Frontal cortex (tissue), 4 donors: ENCODE data around the gene NRSN2. TPM values are rescaled to one million over a fixed set of nuclear protein-coding genes. Genes with fewer than 3 reads are reported as not detected.
"Not testable (repeated sequence)": the region's sequence is repeated elsewhere in the genome, so short reads cannot be mapped to it uniquely, and the experiment has no call there.

ENCODE experiments used
- DNase-seq, 2 donors: peaks; one replicate each; pipeline ENCODE4 v3.0.0; 2012; ENCODE audit warnings: low spot score in 2 of 2
- FAIRE-seq: peaks from 2 replicates; lab custom pipeline; 2012; peaks lifted over from hg19 to GRCh38; lab: Jason Lieb, UNC
- total RNA-seq: library from RNA; depleted of rRNA; stranded (reverse); fragments of >200 nt; gene quantifications from one replicate; pipeline ENCODE4 v1.2.3, GENCODE V29; 2014
- donor health status: control.
- donor health status: control.
- donor health status: control.

The NRSN2 gene
- total RNA-seq, 1 donor from 2014 or later = 26.1 TPM

DNA sequence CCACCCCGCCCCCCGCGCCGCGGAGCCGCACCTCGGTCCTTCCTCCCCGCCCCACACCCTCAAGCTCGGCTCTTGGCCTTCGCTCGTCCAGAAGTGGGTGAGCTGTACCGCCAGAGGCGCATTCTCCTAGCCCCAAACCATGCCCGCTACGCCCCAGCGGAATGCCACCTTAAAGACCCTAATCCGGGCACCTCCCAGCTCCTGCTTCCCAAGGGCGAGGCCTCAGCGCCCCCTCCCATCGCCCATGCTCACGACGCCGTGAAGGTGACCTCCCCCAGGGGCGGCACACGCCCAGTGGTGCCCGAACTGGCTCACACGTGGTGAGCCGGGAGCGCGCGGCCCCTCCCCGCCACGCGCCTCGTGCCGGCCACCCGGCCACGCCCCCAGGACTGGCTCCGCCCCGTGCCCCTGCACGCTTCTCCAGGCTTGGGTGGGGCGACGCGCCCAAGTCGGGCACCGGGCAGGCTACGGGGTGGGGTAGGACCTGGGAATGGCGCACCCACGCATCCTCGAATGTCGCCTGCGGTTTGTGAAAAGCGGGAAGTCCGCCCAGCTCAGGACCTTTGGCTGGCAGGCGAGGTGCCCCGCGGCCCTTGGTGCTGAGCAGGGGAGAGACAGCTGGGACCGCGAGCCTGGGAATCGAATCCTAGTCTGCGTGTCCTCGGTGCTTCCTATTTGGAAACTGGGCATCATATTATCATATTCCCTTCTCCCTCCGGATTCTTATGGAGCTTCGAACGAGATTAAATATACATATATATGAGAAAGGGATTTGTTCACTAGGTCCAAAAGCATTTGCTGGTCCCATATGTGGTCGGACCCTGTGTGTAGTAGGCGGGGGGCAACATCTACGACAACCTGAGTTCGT, 22.5 kb upstream of the NRSN2 start:
- no peak for FAIRE-seq
- peak; percentile 85 to 89 for DNase-seq

- FAIRE-seq = no peak
- DNase-seq = peak; percentile 97 to 99
Observed at GRCh38 chr20:325045-325888, 21.6 kb upstream of the NRSN2 start, which contains the start of gene SOX12. Gene SOX12 (plus strand): TSS chr20:325552. CDS start chr20:325925, 373 bp downstream.

GRCh38 chr20:325889-326644, 20.8 kb upstream of the NRSN2 start:
- no peak for FAIRE-seq

GRCh38 chr20:326645-327185, 20.2 kb upstream of the NRSN2 start:
- no peak for FAIRE-seq

More at GRCh38 chr20:325889-326644, 20.8 kb upstream of the NRSN2 start:
- DNase-seq = peak; percentile 49 to 75

DNA sequence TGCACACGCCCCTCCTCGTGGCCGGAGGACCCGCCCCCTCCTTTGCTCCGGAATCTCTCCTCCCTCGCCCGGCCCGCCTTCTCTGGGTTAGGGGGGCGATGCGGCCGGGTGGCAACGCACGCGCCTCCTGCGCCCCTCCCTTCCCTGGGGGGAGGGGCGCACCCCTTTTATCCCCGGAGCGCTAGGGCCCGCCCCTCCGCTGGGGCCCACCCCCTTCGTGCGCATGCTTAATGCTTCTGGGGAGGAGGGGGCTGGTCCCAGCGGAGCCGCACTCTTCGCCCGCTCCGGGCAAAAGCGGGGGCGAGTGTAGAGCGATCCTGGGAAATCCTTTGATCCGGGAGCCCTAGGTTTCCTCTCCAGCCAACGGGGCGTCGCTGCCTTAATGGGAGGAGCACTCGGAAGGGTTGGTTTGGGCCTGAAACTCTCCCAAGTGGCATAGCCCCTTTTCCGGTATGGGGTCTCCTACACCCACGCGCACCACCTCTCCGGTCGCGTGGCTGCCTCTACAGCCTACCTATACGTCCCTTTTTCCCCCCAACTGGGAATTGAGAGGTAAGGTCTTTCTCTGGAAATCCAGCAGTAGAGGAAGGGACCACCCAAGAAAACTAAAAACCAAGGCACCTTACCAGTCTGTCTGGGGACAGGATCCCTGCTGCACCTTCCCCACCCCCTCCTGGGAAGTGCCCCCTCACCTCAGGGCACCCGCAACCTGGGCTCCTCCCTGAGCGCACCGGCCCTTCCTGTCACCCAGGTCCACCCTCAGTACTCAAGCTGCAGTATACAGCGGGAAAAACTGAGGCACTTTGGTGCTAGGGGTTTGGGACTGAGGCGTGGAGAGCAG, 19.5 kb upstream of the NRSN2 start:
- FAIRE-seq = no peak
- peak; percentile 89 for DNase-seq

More at GRCh38 chr20:326645-327185, 20.2 kb upstream of the NRSN2 start:
- DNase-seq = no peak

DNA sequence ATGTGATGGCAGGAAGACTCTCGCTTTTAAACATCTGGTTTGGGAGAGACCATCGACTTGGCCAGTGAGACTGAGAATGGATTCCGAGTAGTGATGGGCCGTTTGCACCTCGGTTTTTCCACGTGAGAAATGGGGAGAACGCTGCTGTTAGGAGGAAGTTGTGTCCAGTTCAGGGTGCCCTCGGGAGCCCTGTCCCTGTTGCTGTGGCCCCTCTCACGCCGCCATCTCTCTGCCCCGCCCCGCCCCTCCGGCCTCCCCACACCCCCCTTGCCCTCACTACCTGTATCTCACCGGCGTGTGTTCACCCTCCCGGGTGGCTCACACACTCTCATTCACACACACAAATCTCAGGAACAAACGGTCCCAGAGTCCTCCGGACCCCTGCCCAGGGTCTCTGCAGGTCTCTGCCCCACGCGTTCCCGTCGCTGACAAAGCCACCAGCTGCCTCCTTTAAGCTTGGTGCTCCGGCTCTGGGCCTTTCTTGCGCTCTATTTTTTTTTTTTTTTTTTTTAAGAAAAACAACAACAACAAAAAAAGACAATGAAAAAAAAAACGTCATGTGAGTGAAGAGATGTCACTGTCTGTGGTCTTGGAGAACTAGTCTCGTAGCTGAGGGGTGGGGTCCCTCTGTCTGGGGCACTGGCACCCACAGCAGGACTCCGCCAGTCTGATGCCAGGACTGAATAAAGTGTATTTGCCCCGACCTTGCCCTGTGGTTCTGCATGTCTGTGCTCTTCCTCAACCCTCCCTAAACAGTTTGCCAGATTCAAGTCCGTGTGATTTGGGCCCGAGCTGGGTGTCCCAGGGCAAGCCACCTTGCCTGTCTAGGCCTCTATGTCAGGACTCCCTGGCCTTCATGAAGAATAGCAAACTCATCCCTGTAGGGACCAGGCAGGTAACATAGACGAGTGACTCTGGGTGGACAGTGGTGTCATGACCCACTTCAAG, 18.6 kb upstream of the NRSN2 start:
- DNase-seq = no peak
- FAIRE-seq = no peak

DNA sequence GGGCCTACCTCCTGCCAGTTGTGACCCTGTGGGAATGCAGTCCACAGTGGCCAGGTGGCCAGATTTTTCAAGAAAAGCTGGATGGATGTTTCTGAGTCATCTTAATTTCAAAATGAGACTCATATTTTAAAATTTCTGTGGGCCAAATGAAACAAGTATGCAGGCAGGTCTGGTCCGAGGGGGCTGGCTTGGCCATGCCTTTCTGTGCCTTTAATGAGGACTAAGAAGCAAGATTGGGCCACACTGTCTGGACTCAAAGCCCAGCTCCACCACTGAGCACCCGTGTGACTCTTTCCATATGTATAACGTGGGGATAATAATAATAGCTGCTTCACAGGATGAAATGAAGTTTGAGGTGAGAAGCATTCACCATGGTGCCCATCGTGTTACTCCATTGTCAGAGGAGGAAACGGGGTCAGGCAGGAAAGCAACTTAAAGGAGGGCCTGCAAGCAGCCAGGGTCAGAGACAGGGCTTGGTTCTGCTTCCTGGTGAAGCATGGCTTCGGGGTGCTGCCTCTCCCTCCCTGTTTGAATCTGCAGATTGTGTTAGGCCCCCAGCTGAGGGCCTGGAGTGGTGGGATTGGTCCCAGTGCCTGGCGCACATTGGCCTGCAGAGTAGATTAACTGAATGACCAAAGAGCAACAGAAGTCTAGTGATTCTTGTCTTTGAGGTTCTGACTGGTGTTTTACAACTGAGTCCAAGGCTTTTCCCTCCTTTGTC, 17.8 kb upstream of the NRSN2 start:
- FAIRE-seq (no peak), DNase-seq (no peak)

DNA sequence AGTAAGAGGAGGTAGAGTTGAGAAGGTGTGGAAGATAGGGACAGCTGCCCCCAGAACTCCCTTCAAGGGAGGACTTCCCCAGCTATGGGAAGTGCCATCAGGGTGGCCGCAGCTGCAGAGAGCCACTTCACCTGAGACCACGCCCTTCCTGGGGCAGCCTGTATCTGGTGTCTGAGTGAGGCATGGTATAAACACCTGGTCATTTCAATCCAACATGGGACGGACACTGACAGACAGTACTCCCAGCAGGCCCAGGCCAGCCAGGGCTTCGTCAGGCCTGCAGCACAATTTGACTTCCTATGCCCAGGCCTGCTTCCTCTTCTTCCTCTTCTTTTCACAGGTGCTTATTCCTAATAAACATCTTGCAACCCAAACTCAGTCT, 17.1 kb upstream of the NRSN2 start:
- FAIRE-seq (no peak), DNase-seq (no peak)

GRCh38 chr20:330233-331149, 16.4 kb upstream of the NRSN2 start:
- no peak for FAIRE-seq
- peak; percentile 54 to 71 for DNase-seq

DNA sequence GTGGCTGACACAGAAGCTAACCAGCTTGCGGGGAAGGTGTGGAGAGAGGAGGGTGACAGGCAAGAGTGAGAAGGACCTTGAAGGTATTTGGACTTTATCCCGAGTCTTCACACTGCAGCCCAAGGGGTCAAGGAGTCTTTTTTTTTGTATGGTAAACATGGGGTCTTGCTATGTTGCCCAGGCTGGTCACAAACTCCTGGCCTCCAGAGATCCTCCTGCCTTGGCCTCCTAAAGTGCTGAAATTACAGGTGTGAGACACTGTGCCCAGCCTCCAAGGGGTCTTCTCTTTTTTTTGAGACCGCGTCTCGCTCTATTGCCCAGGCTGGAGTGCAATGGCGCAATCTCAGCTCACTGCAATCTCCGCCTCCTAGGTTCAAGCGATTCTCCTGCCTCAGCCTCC, 12.3 kb upstream of the NRSN2 start:
- no peak for DNase-seq
- no peak for FAIRE-seq

DNA sequence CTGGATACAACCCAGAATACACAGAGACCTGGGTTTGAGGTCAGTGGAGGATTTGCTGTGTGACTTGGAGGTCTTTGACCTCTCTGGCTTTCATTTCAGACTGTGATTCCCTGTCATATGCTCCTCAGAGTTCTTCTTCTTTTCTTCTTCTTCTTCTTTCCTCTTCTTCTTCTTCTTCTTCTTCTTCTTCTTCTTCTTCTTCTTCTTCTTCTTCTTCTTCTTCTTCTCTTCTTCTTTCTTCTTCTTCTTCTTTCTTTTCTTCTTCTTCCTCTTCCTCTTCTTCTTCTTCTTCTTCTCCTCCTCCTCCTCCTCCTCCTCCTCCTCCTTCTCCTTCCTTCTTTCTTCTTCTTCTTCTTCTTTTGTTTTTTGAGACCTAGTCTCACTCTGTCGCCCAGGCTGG, 10.9 kb upstream of the NRSN2 start:
- not testable (repeated sequence) for DNase-seq, FAIRE-seq

- no peak for FAIRE-seq
- no peak for DNase-seq
Observed at GRCh38 chr20:341682-342081, 5.2 kb upstream of the NRSN2 start.

DNA sequence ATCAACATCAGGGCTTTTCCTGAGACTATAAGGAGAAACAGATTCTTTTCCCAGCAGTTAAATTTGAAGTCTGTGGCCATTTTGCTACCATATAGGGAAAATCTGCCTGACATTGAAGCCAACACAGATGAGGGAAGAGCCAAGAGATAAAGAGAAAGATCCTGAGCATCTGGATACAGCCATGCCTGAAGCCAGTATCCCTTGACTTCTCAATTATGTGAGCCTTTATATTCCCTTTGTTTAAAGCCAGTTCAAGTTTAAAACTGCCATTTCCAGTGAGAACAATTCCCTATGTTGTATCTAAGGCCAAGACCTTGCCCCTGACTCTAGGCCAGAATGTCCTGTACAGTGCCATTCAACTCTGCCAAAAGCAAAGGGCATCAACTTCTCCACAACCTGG, 3.8 kb upstream of the NRSN2 start:
- DNase-seq (no peak), FAIRE-seq (no peak)

- DNase-seq (no peak), FAIRE-seq (no peak)
Observed at GRCh38 chr20:346033-346639, 775 bp upstream of the NRSN2 start.

DNA sequence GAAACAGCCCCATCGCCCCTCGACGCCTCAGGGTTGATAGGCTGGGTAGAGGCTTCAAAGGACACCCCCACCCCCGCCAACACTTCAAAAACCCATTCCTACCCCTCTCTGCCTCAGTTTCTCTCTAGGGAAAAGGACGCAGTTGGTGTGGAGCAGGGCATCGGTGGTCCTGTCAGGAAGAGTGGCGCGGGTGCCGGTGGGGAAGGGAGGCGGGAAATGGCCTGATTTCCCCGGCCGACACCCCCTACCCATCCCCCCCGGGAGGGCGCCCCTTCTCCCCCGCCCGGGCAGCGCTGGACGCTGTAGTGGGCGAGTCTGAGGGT, 367 bp downstream of the NRSN2 start:
- DNase-seq (no peak), FAIRE-seq (no peak)
